H4 (cell line): ENCODE measurements around the gene FAM83B. TPM values are rescaled to one million over a fixed set of nuclear protein-coding genes. Genes with fewer than 3 reads are reported as not detected.
"Not testable (repeated sequence)": the region's sequence is repeated elsewhere in the genome, so short reads cannot be mapped to it uniquely, and the experiment has no call there.

ENCODE experiments used
- DNase-seq: peaks from one replicate; pipeline ENCODE4 v3.0.0-alpha.2; 2015; ENCODE audit warnings: low spot score
- total RNA-seq: library from RNA; depleted of rRNA; stranded (reverse); fragments of >200 nt; shearing (Covaris generic); gene quantifications from 2 replicates; pipeline ENCODE4 v1.2.3, GENCODE V29; 2014

Gene FAM83B
- total RNA-seq, 1 experiment from 2014 or later = not detected

GRCh38 chr6:54861905-54862616, 15.5 kb downstream of the FAM83B start:
- no peak for DNase-seq

DNA sequence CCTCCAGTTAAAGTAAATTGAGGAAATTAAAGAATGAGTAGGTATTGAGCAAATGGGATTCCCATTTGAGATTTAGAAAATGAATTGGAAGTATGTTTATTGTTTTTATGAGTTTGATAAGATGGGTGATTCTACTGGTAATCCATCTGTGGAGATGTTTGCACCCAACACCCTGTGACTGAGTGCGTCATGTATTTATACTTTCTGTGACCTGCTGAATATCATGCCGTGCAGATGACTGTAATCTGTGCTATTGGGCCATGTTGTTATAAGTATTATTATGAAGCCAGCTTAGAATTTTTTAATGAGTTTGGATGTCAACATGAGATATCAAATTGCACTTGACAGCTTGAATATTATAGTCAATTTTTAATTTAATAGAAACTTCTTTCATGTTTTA, 17.7 kb downstream of the FAM83B start:
- DNase-seq = no peak

DNA sequence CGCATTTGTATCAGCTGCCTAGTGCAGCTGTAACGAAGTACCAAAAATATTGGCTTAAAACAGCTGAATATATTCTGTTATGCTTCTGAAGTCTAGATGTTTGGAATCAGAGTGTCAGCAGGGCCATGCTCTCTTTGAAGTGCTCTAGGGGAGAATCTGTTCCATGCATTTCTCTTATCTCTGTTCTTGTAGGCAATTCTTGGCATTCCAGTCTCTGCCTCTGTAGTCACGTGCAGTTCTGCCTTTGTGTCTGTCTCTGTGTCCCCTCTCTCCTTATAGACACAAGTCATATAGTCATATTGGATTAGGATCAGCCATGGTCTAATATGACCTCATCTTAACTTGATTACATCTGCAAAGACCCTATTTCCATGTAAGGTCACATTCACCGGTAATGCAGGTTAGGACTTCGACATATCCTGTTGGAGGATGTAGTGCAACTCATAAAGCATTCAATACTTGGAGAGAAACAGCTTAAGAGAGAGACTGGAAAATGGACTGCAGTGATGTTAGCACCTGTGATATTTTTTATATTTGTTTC, 18.6 kb downstream of the FAM83B start:
- DNase-seq = no peak

GRCh38 chr6:54868556-54868955, 22.0 kb downstream of the FAM83B start:
- no peak for DNase-seq

- DNase-seq = no peak
Measured at GRCh38 chr6:54873599-54873998, 27.0 kb downstream of the FAM83B start.

GRCh38 chr6:54874349-54875048, 27.9 kb downstream of the FAM83B start:
- no peak for DNase-seq

DNA sequence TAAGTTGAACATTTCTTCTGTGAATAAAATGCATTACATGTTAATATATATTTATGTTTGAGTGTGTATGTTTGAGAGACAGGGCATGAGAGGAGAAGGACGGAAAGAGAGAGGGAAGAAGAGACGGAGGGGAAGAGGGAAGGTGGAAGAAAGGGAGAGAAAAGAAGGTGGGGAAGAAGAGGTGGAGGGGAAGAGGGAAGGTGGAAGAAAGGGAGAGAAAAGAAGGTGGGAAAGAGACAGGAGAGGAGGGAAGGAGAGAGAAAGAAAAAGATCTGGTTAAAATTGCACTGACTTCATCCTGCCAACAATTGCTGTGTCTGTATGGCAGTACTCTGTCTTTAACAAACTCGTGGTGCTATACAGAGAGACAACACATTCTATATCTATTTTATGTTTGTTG, 29.0 kb downstream of the FAM83B start:
- DNase-seq = no peak

GRCh38 chr6:54876365-54876764, 29.8 kb downstream of the FAM83B start:
- no peak for DNase-seq

- DNase-seq = no peak
Measured at GRCh38 chr6:54876871-54877270, 30.3 kb downstream of the FAM83B start.

- DNase-seq = no peak
Measured at GRCh38 chr6:54877713-54878317, 31.2 kb downstream of the FAM83B start.

DNA sequence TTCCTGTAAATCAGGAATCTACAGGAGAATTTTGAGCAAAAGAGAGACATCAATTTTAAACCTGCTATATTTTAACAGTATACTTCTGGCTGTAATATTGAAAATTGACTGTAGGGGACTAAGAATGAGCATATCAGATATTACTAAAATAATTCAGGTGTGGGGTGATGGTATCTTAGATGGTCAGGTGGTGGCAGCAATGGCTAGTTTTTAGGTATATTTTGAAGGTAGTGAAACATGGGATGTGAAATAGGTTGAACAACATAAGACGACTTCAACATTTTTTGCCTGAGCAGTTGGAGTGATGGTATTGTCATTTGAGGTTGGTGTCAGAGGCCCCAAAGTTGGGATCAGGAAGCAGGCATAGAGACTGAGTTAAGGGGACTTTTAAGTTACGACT, 32.1 kb downstream of the FAM83B start:
- DNase-seq = no peak

- no peak for DNase-seq
Measured at GRCh38 chr6:54879188-54879985, 32.8 kb downstream of the FAM83B start.

DNA sequence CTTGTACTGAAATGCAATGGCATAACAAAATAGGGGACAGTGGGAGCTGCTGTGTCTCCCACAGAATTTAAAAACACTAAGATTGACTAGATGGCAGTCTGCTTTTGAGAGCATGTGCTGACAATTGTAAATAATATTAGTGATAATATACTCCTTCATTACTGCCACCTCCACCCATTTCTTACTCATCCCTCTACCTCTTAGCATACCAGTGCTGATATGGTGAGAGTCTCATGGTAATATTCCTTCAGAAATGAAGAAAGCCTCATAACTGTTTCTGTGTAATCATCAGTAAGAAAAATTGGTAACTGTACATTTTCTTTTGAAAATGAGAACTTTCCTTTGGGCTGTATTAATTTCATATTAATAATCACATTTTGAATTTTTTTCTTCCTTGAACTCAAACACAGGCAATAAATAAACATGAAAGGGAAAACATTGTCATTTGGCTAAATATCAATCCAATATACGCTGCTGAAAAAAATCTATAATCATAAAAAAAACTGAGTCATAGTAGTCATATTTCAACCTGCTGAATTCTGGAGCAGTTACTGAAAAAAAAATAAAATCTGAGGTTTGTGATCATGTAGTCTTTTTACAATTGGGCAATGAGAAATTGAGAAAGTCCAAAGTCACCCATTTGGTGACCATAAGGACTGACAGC, 34.6 kb downstream of the FAM83B start:
- no peak for DNase-seq

DNA sequence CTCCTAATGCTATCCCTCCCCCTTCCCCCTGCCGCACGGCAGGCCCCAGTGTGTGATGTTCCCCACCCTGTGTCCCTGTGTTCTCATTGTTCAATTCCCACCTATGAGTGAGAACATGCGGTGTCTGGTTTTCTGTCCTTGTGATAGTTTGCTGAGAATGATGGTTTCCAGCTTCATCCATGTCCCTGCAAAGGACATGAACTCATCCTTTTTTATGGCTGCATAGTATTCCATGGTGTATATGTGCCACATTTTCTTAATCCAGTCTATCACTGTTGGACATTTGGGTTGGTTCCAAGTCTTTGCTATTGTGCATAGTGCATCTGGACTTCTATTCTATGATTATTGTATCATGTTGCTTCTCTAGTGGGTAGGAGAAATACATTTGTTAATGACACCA, 35.3 kb downstream of the FAM83B start:
- not testable (repeated sequence) for DNase-seq

DNA sequence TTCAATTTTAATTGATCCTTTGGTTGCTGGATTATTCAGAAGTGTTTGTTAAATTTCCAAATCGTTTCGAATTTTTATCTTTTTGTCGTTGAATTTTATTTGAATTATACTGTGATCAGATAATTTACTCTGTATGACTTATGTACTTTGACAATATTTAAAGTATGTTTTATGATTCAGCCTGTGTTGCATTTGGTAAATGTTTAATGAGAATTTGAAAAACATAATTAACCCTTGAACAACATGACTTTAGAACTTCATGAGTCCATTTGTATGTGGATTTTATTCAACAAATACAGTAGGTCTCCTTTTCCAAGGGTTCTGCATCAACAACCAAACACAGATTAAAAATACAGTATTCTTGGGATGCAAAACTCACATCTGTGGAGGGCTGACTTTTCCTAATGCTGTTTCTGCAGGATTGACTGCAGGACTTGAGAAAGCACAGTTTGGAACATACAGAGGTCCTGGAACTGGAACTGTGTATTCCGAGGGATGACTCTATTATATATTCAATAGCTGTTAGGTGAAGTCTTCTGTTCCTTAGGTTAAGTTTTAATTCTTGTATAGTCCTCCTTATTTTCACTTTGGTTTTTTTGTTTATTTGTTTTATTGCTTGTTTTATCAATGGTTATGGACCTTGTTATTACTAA, 40.5 kb downstream of the FAM83B start:
- DNase-seq = no peak

DNA sequence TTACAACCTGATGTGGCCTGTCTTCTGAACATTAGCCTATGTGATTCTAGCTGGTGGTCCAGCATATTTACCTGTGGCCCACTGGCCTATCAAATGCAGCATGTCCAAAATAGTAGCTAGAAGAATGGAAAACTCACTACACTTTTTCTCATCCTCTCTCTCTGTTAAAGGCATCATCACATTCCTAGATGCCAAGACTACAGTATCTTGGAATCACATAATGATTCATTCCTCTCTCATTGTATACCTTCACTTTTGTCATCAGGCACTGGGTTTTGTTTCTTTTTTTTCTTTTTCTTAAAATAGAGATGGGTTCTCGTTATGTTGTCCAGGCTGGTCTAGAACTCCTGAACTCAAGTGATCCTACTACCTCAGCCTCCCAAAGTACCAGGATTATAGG, 45.0 kb downstream of the FAM83B start:
- no peak for DNase-seq

- peak; percentile 44 for DNase-seq
Measured at GRCh38 chr6:54892831-54893230, 46.3 kb downstream of the FAM83B start.

- DNase-seq = no peak
Measured at GRCh38 chr6:54893818-54894217, 47.2 kb downstream of the FAM83B start.

DNA sequence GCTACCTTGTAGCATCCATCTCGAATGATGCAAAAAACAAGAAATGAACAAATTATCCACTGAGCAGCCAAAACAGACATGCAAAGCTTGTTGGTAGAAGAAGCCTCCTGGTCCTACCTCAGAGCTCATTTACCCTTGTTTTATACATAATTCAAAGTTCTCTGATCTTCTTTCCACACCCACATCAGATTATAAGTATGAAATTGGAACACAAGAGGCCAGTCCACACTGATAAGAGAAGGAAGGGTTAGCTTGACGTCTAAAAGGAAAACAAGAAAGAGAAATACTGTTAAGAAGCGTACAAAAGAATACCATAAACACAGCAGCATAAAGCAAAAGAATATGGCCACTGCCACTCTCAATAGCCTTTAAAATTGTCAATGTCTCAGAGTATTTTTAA, 49.7 kb downstream of the FAM83B start:
- DNase-seq = no peak

- DNase-seq = no peak
Measured at GRCh38 chr6:54897462-54898189, 51.1 kb downstream of the FAM83B start.
